PC-3 (cell line): ENCODE data around the gene PPP4R1.

Experiments used
- EZH2 ChIP-seq: fragments of 300-600 bp; sonication (generic); IDR thresholded peaks from one replicate; pipeline ENCODE4 v1.6.1; 2017; ENCODE audit warnings: antibody characterized with exemption, mild to moderate bottlenecking, low read length; ENCODE audit not compliant: unreplicated experiment
- EZH2phosphoT487 ChIP-seq: fragments of 300-600 bp; sonication (generic); IDR thresholded peaks from 2 replicates; pipeline ENCODE4 v1.6.1; 2018; ENCODE audit warnings: mild to moderate bottlenecking, antibody characterized with exemption, low read length, borderline replicate concordance
- TF ChIP-seq, protein P1 (sequence below): fragments of 300-600 bp; sonication (generic); conservative IDR thresholded peaks from 2 replicates; pipeline ENCODE4 v1.5.1; 2017; ENCODE audit warnings: antibody characterized with exemption, low read depth, mild to moderate bottlenecking, low read length

DNA sequence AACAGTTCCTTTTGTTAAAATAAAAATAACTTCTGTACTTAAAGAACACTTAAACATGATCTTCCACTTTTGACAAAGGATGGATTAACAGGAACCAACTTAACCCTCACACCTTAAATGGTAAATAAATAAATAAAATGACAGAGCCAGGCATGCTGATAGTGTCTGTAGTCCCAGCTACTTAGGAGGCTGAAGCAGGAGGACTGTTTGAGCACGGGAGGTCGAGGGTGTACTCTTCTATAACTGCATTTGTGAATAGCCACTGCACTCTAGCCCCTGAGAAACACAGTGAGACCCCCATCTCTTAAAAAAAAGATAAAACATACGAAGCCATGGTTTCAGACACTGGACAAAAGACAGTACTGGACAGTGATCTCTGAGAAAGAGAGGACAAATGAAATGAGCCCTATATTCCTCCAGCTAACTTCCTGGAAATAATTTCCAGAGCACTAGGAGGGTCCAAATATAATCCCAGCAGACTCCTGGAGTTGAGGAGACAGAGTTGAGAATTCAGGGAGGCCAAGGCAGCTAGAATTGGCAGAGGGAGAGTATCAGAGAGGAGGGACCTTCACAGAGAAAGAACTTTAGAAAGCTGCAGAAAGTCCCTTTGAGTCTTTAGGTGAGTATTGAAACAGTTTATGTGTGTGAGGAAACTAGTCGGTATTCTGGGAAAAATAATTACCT lies 17.4 kb downstream of the PPP4R1 start:
- TF ChIP-seq, protein P1, sequence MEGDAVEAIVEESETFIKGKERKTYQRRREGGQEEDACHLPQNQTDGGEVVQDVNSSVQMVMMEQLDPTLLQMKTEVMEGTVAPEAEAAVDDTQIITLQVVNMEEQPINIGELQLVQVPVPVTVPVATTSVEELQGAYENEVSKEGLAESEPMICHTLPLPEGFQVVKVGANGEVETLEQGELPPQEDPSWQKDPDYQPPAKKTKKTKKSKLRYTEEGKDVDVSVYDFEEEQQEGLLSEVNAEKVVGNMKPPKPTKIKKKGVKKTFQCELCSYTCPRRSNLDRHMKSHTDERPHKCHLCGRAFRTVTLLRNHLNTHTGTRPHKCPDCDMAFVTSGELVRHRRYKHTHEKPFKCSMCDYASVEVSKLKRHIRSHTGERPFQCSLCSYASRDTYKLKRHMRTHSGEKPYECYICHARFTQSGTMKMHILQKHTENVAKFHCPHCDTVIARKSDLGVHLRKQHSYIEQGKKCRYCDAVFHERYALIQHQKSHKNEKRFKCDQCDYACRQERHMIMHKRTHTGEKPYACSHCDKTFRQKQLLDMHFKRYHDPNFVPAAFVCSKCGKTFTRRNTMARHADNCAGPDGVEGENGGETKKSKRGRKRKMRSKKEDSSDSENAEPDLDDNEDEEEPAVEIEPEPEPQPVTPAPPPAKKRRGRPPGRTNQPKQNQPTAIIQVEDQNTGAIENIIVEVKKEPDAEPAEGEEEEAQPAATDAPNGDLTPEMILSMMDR = no peak
- no peak for TF ChIP-seq EZH2phosphoT487
- TF ChIP-seq EZH2 = no peak
